ENCODE measurements around the gene COX4I1. TPM values are rescaled to one million over a fixed set of nuclear protein-coding genes. Genes with fewer than 3 reads are reported as not detected.
A peak's percentile ranks its signal among the peaks of the same experiment; 100 is the strongest.

COX4I1 gene
- total RNA-seq, 1 experiment from 2014 or later, result 506 TPM

GRCh38 chr16:85845266-85845665 is 45.8 kb downstream of the COX4I1 start:
- Histone ChIP-seq H3K79me1 (ENCODE audit: insufficient read depth, low read depth, low read length, poor library complexity, severe bottlenecking) (no peaks in the 10 kb centered on the region), H2AFZ (ENCODE audit: low read length) (no peak overlapping the region)

More at GRCh38 chr16:85845266-85845665, 45.8 kb downstream of the COX4I1 start:
- Histone ChIP-seq H2BK120ac (ENCODE audit: low read depth, low read length, poor library complexity, severe bottlenecking) (no peak overlapping the region), H2BK5ac (ENCODE audit: insufficient read length, low read length) (no peak overlapping the region), H3K18ac (ENCODE audit: insufficient read length, low read depth, low read length) (no peak overlapping the region), H3K56ac (ENCODE audit: insufficient read length, low read depth, low read length) (no peak overlapping the region), H3K14ac (ENCODE audit: insufficient read depth, low read length) (no peak overlapping the region), H4K20me1 (ENCODE audit: control insufficient read depth, insufficient read depth, insufficient read length) (no peaks in the 10 kb centered on the region), H3T11ph (ENCODE audit: low read length) (no peak overlapping the region), H2BK12ac (ENCODE audit: insufficient read length, low read depth, low read length) (no peak overlapping the region), H3K4me2 (ENCODE audit: insufficient read depth, insufficient read length, low read length) (no peak overlapping the region), H3K79me2 (ENCODE audit: insufficient read depth, low read length) (no peaks in the 10 kb centered on the region), H2BK15ac (ENCODE audit: low read depth, low read length) (no peak overlapping the region), H4K5ac (ENCODE audit: insufficient read length, low read depth, low read length) (no peak overlapping the region), H3K4ac (ENCODE audit: low read depth, low read length) (no peak overlapping the region), H3K9ac (ENCODE audit: extremely low read depth, insufficient read length, low read length) (no peak overlapping the region), H3K23ac (ENCODE audit: insufficient read length, low read depth, low read length) (no peak overlapping the region), H3K9me3 (ENCODE audit: control insufficient read depth, low read depth, low read length) (no peaks in the 10 kb centered on the region), H3K27me3 (ENCODE audit: insufficient read depth, low read length) (no peaks in the 10 kb centered on the region; the same call in 1 of the 2 replicates), H3K23me2 (ENCODE audit: insufficient read length, low read depth, low read length, poor library complexity, severe bottlenecking) (no peaks in the 10 kb centered on the region), H4K8ac (replicated peaks; ENCODE audit: insufficient read length, low read depth, low read length) (no peak overlapping the region), H2AK5ac (ENCODE audit: insufficient read length, low read length) (no peak overlapping the region), H3K27ac (ENCODE audit: insufficient read length, low read depth, low read length) (no peak overlapping the region), H3K4me1 (ENCODE audit: insufficient read depth, low read length) (no peaks in the 10 kb centered on the region), H4K91ac (ENCODE audit: insufficient read length, low read depth, low read length) (no peak overlapping the region), H2BK20ac (ENCODE audit: low read depth, low read length, poor library complexity, severe bottlenecking) (no peak overlapping the region)
- Mint-ChIP-seq H3K4me3 (no peak overlapping the region), H3K4me1 (no peaks in the 10 kb centered on the region; a peak in 1 of 4 replicates), H3K36me3 (ENCODE audit: insufficient read depth in 1 of 3, low read depth in 3 of 3) (no peaks in the 10 kb centered on the region), H3K27ac (peak overlapping the region in 1 of 3 experiments; percentile 1; a peak in 2 of 7 replicates), H3K9me3 (no peaks in the 10 kb centered on the region), H3K27me3 (ENCODE audit: low read depth) (peaks cover 9% of the 10 kb centered on the region)
- no CpG with 5 or more reads among the region's 20 CpGs for WGBS (ENCODE audit: extremely low coverage, insufficient read length, low lambda C conversion rate)
- DNase-seq, result no peak
- no peak for TF ChIP-seq CTCF (conservative IDR thresholded peaks at IDR 0.05)

Measured in H9 (cell line).